ENCODE data around the gene EFNA5.

DNA sequence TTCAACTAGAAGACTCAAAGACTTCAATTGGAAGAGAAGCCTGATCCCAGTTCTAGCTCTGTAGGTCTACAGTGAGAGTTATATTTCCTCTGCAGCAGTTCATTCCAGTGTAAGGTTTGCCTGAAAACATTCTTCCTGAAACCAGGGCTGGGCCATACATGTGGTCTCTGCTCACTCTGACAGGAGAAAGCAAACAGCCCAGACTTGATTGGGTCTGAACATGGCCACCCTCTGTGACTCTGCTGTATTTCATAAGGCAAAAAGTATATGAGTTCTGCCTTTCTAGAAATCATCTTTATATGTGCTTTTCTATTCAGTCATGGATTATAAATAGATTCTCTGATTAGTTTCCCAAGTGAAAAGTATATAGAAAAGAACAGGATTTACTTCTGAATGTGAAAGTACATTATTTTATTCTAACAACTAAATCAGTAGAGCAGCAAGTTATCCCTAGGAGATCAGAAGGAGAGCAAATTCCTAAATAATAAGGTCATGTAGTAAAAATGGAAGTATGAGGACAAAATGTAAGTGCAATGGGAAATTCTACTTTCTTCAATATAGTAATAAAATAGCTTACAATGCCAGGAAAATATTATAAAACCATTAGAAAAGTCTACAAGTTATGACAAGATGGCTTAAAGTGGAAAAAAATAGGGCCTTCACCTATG, 144.3 kb downstream of the EFNA5 start:
- TF ChIP-seq, protein P1, sequence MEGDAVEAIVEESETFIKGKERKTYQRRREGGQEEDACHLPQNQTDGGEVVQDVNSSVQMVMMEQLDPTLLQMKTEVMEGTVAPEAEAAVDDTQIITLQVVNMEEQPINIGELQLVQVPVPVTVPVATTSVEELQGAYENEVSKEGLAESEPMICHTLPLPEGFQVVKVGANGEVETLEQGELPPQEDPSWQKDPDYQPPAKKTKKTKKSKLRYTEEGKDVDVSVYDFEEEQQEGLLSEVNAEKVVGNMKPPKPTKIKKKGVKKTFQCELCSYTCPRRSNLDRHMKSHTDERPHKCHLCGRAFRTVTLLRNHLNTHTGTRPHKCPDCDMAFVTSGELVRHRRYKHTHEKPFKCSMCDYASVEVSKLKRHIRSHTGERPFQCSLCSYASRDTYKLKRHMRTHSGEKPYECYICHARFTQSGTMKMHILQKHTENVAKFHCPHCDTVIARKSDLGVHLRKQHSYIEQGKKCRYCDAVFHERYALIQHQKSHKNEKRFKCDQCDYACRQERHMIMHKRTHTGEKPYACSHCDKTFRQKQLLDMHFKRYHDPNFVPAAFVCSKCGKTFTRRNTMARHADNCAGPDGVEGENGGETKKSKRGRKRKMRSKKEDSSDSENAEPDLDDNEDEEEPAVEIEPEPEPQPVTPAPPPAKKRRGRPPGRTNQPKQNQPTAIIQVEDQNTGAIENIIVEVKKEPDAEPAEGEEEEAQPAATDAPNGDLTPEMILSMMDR (IDR thresholded peaks at IDR 0.05; ENCODE audit: low read length): no peak
- TF ChIP-seq EZH2 (IDR thresholded peaks at IDR 0.05; ENCODE audit: borderline replicate concordance, low read length): no peak

Measured in OCI-LY1 (cell line).